ENCODE results near the gene VAV2.

VAV2 gene

GRCh38 chr9:133980864-133981588 lies 11.1 kb downstream of the VAV2 start:
- DNase-seq (ENCODE audit: low read depth) = no peak

GRCh38 chr9:133979921-133980863 lies 11.9 kb downstream of the VAV2 start:
- DNase-seq (ENCODE audit: low read depth) = no peak

GRCh38 chr9:133979273-133979920 lies 12.7 kb downstream of the VAV2 start:
- DNase-seq (ENCODE audit: low read depth) = no peak

- DNase-seq (ENCODE audit: low read depth) = no peak
Observed at GRCh38 chr9:133978899-133979272, 13.2 kb downstream of the VAV2 start.

GRCh38 chr9:133978226-133978898 lies 13.8 kb downstream of the VAV2 start:
- DNase-seq (ENCODE audit: low read depth) = no peak

GRCh38 chr9:133977421-133978201 lies 14.5 kb downstream of the VAV2 start:
- DNase-seq (ENCODE audit: low read depth) = no peak

DNA sequence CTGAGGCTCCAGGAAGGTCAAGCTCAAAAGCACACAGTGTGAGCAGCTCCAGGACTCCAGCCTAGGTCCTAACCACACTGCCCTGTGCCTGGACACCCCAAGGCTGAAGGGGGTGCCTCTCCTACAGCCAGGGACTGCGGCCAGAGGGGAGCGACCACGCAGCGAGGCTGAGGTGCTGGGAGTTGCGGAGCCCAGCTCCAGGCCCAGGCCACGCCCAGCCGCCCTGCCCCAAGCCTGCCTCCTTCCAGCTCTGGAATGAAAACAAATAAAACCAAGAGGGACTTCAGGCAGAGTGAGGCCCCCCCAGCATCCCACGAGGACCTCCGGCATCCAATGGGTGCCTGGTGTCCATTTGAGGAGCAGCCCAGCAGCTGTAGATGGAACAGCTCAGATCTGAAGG lies 15.2 kb downstream of the VAV2 start:
- no peak for DNase-seq (ENCODE audit: low read depth)

DNA sequence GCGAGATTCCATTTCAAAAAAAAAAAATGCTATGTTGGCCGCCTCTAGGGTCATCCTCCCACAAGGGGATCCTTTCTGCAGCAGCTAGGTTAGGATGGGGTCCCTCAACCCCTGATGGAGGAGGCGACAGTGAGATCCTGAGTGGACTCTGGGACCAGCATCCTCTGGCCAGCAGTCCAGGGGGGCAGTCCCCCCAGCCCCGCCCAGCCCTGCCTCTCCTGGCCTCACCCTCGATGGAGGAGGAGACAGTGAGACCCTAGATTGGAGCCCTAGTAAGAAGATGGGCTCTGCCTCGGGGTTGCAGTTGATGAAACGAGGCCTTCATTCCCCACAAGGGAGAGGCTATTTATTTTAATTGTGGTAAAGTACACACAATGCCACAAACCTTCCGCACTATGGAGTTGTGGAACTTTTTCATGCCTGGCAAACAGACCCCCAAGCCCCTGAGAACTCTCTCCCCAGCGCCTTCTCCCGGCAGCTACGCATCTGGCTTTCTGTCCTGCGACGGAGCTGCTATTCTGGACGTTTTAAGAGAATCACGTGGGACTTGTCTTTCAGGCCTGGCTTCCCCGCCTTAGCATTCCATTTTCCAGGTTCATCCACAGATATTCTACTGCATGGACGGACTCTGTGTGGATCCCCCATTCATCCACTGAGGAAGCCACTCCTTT lies 15.8 kb downstream of the VAV2 start:
- DNase-seq (ENCODE audit: low read depth) = no peak

- no peak for DNase-seq (ENCODE audit: low read depth)
Observed at GRCh38 chr9:133975511-133975910, 16.6 kb downstream of the VAV2 start.

GRCh38 chr9:133974631-133975341 lies 17.3 kb downstream of the VAV2 start:
- DNase-seq (ENCODE audit: low read depth) = no peak

- no peak for DNase-seq (ENCODE audit: low read depth)
Observed at GRCh38 chr9:133973791-133974630, 18.1 kb downstream of the VAV2 start.

DNA sequence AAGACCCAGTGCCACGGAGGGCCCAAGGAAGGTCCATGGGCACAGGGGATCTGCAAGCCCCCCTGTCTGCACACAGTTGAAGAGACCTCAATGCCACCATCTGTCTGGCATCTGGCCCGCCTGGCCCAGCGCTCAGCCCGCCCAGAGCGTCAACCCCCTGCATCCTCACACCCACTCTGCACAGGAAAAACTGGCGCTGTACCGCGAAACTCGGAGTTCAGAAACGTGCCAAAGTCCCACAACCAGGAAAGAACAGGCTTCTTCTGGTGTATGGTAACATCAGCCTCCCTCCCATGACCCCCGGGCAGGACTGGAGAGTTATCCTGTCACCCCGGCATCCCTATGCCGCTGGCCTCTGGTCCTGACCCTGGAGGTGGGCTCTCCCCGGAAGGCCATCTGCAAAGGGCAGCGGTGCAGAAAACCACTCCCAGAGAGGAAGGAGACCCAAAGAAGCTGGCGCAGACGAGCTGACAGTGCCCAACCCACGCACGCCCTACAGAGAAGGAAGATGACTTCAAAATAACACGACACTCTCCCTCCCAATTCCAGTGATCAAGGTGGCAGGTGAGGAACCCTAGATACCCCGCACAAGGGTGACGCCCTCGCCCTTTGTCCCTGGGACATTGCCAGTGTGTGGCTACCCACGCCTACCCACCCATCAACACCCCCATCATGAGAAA lies 18.9 kb downstream of the VAV2 start:
- no peak for DNase-seq (ENCODE audit: low read depth)

DNA sequence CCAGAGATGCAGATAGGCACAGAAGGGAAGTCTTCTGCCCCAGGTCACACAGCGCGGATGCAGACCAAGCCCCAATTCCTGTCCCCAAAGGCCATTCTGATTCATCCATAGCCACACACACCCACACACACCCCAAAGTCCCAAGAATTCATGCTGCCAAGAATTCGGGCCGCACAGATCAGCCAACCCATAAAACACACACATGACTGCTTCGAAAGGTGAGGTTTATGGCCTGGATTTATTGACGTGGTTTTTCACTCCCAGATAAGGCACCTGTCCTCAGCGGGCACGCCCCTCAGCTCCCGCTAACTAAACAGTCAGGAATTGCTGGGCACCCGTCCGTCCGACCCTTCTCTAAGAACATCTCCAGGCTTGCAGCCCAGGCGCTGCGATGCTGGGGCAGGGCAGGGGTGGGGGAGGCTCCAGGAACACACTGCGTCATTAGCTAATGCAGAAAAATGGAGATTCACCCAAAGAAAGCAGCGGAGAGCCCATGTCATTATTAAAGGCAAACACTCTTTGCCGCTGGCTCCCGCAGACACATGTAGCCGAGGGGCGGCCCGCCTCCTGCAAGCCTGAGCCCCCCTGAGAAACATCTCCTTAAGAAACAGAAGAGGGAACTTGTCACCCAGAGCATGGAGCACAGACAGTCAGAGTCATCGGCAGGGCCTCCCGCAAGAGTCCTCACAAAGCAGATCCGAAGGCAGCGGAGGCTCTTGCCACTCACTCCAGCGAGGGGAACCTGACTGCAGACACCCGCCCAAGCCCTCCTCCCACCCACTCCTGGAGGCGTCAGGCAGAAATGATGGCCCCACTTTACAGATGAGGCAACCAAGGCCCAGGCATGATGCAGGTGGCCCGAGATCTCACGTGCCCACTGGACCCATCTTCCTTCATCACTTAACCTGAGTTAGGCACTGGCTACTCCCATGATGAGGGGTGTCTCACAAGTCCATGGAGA lies 19.9 kb downstream of the VAV2 start:
- no peak for DNase-seq (ENCODE audit: low read depth)

GRCh38 chr9:133971121-133971951 lies 20.8 kb downstream of the VAV2 start:
- DNase-seq (ENCODE audit: low read depth) = no peak

GRCh38 chr9:133970581-133971058 lies 21.5 kb downstream of the VAV2 start:
- DNase-seq (ENCODE audit: low read depth) = no peak

Data from stimulated activated CD8-positive, alpha-beta memory T cell treated with anti-CD3 and anti-CD28 coated beads, Interleukin-12 subunit alpha, Interleukin-12 subunit beta, amount 100 ng/mL, for 1 hour (primary cell).